Brain microvascular endothelial cell (primary cell): Measurements from ENCODE around the gene DHH.
A peak's percentile ranks its signal among the peaks of the same experiment; 100 is the strongest.

Source experiments
- DNase-seq: peaks from one replicate; pipeline ENCODE4 v3.0.0-alpha.2; 2020
- H3K27ac ChIP-seq: fragments of 250-450 bp; sonication (Bioruptor Pico); 2 replicates; pipeline ENCODE4 v1.5.1; 2020; ENCODE audit warnings: mild to moderate bottlenecking, moderate library complexity
- H3K27me3 ChIP-seq: fragments of 250-450 bp; sonication (Bioruptor Pico); replicated peaks from 2 replicates; pipeline ENCODE4 v1.5.1; 2020; ENCODE audit warnings: mild to moderate bottlenecking
- H3K36me3 ChIP-seq: fragments of 250-450 bp; sonication (Bioruptor Pico); replicated peaks from 2 replicates; pipeline ENCODE4 v1.5.1; 2020; ENCODE audit warnings: mild to moderate bottlenecking
- H3K4me3 ChIP-seq: 2 replicates; pipeline ENCODE4 v1.5.1; 2011; ENCODE audit warnings: low read depth, mild to moderate bottlenecking, control low read depth, low read length, moderate library complexity
- in situ Hi-C: cut with HindIII; loops from 2 replicates; pipeline ENCODE4 v1.10.0; 2017; ENCODE audit warnings: low sequenced_read_pairs, low pct_ligation_motif_present
- TF ChIP-seq, protein P1 (sequence below): IDR thresholded peaks from 2 replicates; pipeline ENCODE4 v1.5.1; 2011; ENCODE audit warnings: low read depth, mild to moderate bottlenecking, moderate library complexity, low read length, control low read depth, inconsistent platforms; ENCODE audit errors: missing control alignments

The DHH gene

DNA sequence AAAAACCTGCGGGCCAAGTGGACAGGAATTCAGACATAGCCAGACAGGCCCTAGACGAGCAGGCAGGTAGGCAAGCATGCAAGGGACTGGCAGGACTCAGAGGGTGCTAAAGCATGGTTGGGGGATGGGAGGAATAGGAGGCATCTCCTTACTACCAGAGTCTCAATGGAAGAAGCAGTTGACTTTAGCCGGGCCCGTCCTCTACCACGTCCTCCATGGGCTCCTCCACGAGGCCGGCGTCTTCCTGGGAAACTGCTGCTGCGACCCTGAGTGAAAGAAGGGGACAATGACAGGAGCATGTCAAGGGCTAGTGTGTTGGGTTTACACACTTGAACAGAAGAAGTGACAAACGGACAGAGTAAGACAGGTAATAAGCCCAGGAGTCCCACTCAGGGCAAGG is 45.6 kb downstream of the DHH start:
- no peak for DNase-seq
- in situ Hi-C loops, result no loop called here
- Histone ChIP-seq H3K27ac (no peak overlapping the region), H3K4me3 (no peak overlapping the region), H3K27me3 (no peaks in the 10 kb centered on the region), H3K36me3 (peaks cover 93% of the 10 kb centered on the region)
- TF ChIP-seq, protein P1, sequence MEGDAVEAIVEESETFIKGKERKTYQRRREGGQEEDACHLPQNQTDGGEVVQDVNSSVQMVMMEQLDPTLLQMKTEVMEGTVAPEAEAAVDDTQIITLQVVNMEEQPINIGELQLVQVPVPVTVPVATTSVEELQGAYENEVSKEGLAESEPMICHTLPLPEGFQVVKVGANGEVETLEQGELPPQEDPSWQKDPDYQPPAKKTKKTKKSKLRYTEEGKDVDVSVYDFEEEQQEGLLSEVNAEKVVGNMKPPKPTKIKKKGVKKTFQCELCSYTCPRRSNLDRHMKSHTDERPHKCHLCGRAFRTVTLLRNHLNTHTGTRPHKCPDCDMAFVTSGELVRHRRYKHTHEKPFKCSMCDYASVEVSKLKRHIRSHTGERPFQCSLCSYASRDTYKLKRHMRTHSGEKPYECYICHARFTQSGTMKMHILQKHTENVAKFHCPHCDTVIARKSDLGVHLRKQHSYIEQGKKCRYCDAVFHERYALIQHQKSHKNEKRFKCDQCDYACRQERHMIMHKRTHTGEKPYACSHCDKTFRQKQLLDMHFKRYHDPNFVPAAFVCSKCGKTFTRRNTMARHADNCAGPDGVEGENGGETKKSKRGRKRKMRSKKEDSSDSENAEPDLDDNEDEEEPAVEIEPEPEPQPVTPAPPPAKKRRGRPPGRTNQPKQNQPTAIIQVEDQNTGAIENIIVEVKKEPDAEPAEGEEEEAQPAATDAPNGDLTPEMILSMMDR, result no peak

DNA sequence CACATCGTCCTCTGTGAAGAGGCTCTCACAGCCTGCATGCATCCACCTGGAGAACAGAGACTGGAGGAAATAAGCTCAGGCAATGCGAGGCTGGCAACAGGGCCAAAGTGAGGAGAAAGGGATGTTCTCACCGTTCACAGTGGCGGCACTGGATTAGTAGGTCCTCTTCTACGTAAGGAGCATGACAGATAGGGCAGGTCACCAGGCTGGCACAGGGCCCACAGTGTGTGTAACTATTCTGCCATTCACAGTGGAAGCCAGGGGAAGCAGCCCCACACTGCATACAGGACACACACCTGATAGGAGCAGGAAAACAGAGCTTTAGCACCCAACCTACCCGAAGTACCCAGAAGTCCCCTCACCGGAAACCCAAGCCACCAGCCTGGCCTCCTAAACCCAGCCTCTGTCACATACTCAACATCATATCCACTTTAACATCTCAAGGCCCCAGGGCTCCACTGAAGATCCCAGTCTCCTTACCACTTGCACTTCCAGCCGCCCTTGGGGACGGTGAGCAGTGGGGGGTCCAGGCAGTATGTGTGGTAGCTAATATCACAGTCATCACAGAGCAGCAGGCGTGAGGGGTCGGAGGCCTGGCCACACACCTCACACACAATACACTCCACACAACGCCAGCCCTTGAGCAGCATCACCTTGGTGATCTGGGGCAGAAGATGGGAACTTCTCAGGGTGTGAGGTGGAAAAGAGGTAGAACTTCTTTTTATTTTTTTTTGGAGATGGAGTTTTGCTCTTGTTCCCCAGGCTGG is 48.3 kb downstream of the DHH start:
- H3K36me3 ChIP-seq, result peaks cover 93% of the 10 kb centered on the region
- TF ChIP-seq, protein P1, result no peak
- in situ Hi-C loops, result no loop called here
- DNase-seq, result no peak
- no peaks in the 10 kb centered on the region for H3K27me3 ChIP-seq
- no peak overlapping the region for H3K27ac ChIP-seq
- no peak overlapping the region for H3K4me3 ChIP-seq

DNA sequence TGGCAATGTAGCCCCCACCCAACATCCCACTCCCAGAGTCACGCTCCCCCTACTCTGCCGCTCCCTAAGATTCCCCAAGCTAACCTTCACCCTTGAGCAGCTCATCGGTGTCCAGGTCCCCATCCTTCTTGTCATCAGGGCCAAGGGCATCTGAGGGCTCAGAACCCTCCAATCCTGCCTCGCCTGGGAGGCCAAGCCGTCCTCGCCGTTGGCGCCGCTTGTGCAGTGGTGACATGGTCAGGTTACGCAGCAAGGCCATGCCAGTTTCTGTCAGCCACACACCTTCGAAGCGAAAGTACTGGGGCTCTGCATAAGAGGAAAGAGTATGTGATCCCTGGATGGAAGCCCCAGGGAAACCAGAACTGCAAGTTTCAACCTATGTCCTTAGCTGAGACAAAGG is 49.9 kb downstream of the DHH start:
- no peak overlapping the region for H3K27ac ChIP-seq
- TF ChIP-seq, protein P1, result no peak
- no peak for DNase-seq
- H3K36me3 ChIP-seq, result peaks cover 87% of the 10 kb centered on the region
- no peak overlapping the region for H3K4me3 ChIP-seq
- in situ Hi-C loops, result no loop called here
- H3K27me3 ChIP-seq, result no peaks in the 10 kb centered on the region

DNA sequence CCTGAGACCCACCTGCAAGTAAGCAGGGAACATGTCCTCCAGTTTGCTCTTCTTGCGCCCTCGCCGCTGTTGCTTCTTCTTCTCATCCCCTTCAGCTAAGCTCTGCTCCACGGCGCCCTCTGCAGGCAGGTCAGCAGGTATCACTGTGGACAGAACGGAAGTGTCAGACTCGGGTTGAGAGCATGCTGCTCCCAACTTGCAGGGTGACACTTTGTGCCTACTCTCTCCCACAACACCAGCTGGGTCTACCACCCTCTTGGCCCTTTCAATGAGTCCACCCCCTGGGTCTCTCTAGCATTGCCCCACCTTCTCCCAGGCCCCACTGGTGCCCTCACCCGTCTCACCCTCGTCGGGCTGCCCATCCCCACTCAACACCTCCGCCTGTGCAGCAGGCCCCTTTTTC is 50.7 kb downstream of the DHH start:
- no peak overlapping the region for H3K4me3 ChIP-seq
- in situ Hi-C loops, result no loop called here
- H3K36me3 ChIP-seq, result peaks cover 89% of the 10 kb centered on the region

DNA sequence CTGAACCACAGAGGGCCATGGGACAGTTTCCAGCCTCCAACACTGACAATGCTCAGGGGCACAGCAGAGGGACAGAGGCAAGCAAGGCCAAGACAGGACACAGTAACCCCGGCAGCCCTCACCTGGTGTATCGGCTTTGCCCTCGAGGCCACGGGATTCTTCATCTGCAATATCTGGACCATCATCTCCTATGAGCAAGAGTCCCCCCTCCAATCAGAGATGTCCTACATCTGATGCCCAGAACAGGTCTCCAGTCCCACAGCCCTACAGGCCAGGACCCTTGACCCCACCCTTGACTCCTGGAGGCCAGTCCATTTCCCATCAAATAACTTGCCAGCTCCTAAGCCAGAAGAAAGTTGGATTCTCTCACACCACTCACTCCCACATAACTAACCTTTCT is 51.4 kb downstream of the DHH start:
- DNase-seq, result no peak
- H3K27ac ChIP-seq, result no peak overlapping the region
- in situ Hi-C loops, result no loop called here
- H3K36me3 ChIP-seq, result peaks cover 89% of the 10 kb centered on the region
- TF ChIP-seq, protein P1, result no peak
- no peak overlapping the region for H3K4me3 ChIP-seq
- no peaks in the 10 kb centered on the region for H3K27me3 ChIP-seq

More for the DNA sequence above, 50.7 kb downstream of the DHH start:
- TF ChIP-seq, protein P1, result peak; percentile 84
- H3K27me3 ChIP-seq, result no peaks in the 10 kb centered on the region
- peak; percentile 25 for DNase-seq
- H3K27ac ChIP-seq, result no peak overlapping the region
